GM12891 (cell line): ENCODE results near the gene DHRS11.

Experiments
- DNase-seq: peaks from one replicate; pipeline ENCODE4 v3.0.0; 2011; ENCODE audit warnings: low spot score; ENCODE audit not compliant: insufficient read length
- FAIRE-seq: peaks from 2 replicates; lab custom pipeline; 2011; peaks lifted over from hg19 to GRCh38; lab: Jason Lieb, UNC
- PAX5 ChIP-seq: IDR thresholded peaks from 2 replicates; pipeline ENCODE4 v1.6.1; 2011; ENCODE audit warnings: low read length, moderate library complexity, mild to moderate bottlenecking; ENCODE audit not compliant: insufficient read depth, severe bottlenecking
- POLR2A ChIP-seq: IDR thresholded peaks from 2 replicates; pipeline ENCODE4 v1.6.1; 2011; ENCODE audit warnings: low read depth, low read length, control low read depth
- POLR2AphosphoS5 ChIP-seq: IDR thresholded peaks from 2 replicates; pipeline ENCODE4 v1.6.1; 2011; ENCODE audit warnings: low read depth, low read length, control low read depth
- POU2F2 ChIP-seq: IDR thresholded peaks from 2 replicates; pipeline ENCODE4 v1.6.1; 2011; ENCODE audit warnings: low read depth, mild to moderate bottlenecking, control low read depth, low read length, moderate library complexity
- SPI1 ChIP-seq: IDR thresholded peaks from 2 replicates; pipeline ENCODE4 v1.6.1; 2011; ENCODE audit warnings: low read depth, low read length, control low read depth
- TAF1 ChIP-seq: IDR thresholded peaks from 2 replicates; pipeline ENCODE4 v1.6.1; 2011; ENCODE audit warnings: low read depth, low read length, control low read depth

Gene DHRS11

GRCh38 chr17:36614081-36614480, 22.4 kb downstream of the DHRS11 start:
- no peak for FAIRE-seq
- TF ChIP-seq PAX5 (no peak), SPI1 (no peak), POLR2AphosphoS5 (no peak), POLR2A (no peak), POU2F2 (no peak), TAF1 (no peak)
- DNase-seq = no peak

- TF ChIP-seq TAF1 (no peak), POU2F2 (no peak), POLR2AphosphoS5 (no peak), SPI1 (no peak), POLR2A (no peak)
- FAIRE-seq (no peak), DNase-seq (no peak)
These were observed 23.3 kb downstream of the DHRS11 start for GRCh38 chr17:36614933-36615332.

GRCh38 chr17:36616061-36617029, 24.7 kb downstream of the DHRS11 start:
- TF ChIP-seq SPI1 = no peak
- TF ChIP-seq POLR2A = no peak
- TF ChIP-seq POLR2AphosphoS5 = no peak
- TF ChIP-seq POU2F2 = no peak
- no peak for TF ChIP-seq PAX5
- TF ChIP-seq TAF1 = no peak
- no peak for DNase-seq
- no peak for FAIRE-seq

GRCh38 chr17:36617773-36618172, 26.1 kb downstream of the DHRS11 start:
- DNase-seq (no peak), FAIRE-seq (no peak)
- no peak for TF ChIP-seq POLR2AphosphoS5
- TF ChIP-seq POLR2A = no peak
- no peak for TF ChIP-seq TAF1
- no peak for TF ChIP-seq SPI1
- TF ChIP-seq POU2F2 = no peak

- FAIRE-seq (no peak), DNase-seq (no peak)
- TF ChIP-seq PAX5 (no peak), TAF1 (no peak), POLR2AphosphoS5 (no peak), POU2F2 (no peak), SPI1 (no peak)
These were observed 31.6 kb downstream of the DHRS11 start for GRCh38 chr17:36623281-36623680.

GRCh38 chr17:36625188-36625587, 33.5 kb downstream of the DHRS11 start:
- FAIRE-seq (no peak), DNase-seq (no peak)
- TF ChIP-seq POLR2AphosphoS5 (no peak), TAF1 (no peak), POU2F2 (no peak), SPI1 (no peak), POLR2A (no peak), PAX5 (no peak)

GRCh38 chr17:36627101-36627500, 35.4 kb downstream of the DHRS11 start:
- FAIRE-seq = no peak
- no peak for DNase-seq
- TF ChIP-seq TAF1 = no peak
- TF ChIP-seq POU2F2 = no peak
- TF ChIP-seq POLR2A = no peak
- TF ChIP-seq SPI1 = no peak
- TF ChIP-seq POLR2AphosphoS5 = no peak
- TF ChIP-seq PAX5 = no peak

- FAIRE-seq (no peak), DNase-seq (no peak)
- TF ChIP-seq POLR2AphosphoS5 = no peak
- TF ChIP-seq SPI1 = no peak
- no peak for TF ChIP-seq TAF1
- TF ChIP-seq POLR2A = no peak
- no peak for TF ChIP-seq POU2F2
- TF ChIP-seq PAX5 = no peak
These were observed 36.9 kb downstream of the DHRS11 start for GRCh38 chr17:36628576-36628975.

- peak; percentile 84 for DNase-seq
These were observed 37.7 kb downstream of the DHRS11 start for GRCh38 chr17:36629252-36629847.

More at GRCh38 chr17:36629252-36629847, 37.7 kb downstream of the DHRS11 start:
- no peak for FAIRE-seq
- TF ChIP-seq POLR2AphosphoS5 = no peak
- no peak for TF ChIP-seq POLR2A
- no peak for TF ChIP-seq SPI1
- no peak for TF ChIP-seq POU2F2
- TF ChIP-seq PAX5 = no peak
- TF ChIP-seq TAF1 = no peak
